MM.1S (cell line): ENCODE data around the gene SPRED2.

ENCODE experiments used
- DNase-seq: peaks from one replicate; pipeline ENCODE4 v3.0.0-alpha.2; 2015
- H2AFZ ChIP-seq: fragments of 300-600 bp; sonication (generic); 2 replicates; pipeline ENCODE4 v1.6.0; 2016; ENCODE audit warnings: antibody characterized with exemption, low read length
- H3F3A ChIP-seq: fragments of 300-600 bp; sonication (generic); 2 replicates; pipeline ENCODE4 v1.6.1; 2016; ENCODE audit warnings: mild to moderate bottlenecking, antibody characterized with exemption, low read length, moderate library complexity, mixed read lengths; ENCODE audit not compliant: insufficient read depth
- H3K27ac ChIP-seq: fragments of 300-600 bp; sonication (generic); 2 replicates; pipeline ENCODE4 v1.5.1; 2016; ENCODE audit warnings: mild to moderate bottlenecking, low read length
- H3K27me3 ChIP-seq: fragments of 300-600 bp; sonication (generic); replicated peaks from 2 replicates; pipeline ENCODE4 v1.6.0; 2016; ENCODE audit warnings: low read length; ENCODE audit not compliant: insufficient read depth
- H3K36me3 ChIP-seq: fragments of 300-600 bp; sonication (generic); replicated peaks from 2 replicates; pipeline ENCODE4 v1.6.1; 2016; ENCODE audit warnings: mild to moderate bottlenecking, low read length, mixed read lengths; ENCODE audit not compliant: insufficient read depth
- H3K4me1 ChIP-seq: fragments of 300-600 bp; sonication (generic); 2 replicates; pipeline ENCODE4 v1.6.1; 2016; ENCODE audit warnings: low read length, mixed read lengths
- H3K4me2 ChIP-seq: fragments of 300-600 bp; sonication (generic); 2 replicates; pipeline ENCODE4 v1.6.0; 2016; ENCODE audit warnings: low read depth, low read length
- H3K4me3 ChIP-seq: fragments of 300-600 bp; sonication (generic); 2 replicates; pipeline ENCODE4 v1.5.1; 2016; ENCODE audit warnings: low read length, mixed read lengths
- H3K79me2 ChIP-seq: fragments of 300-600 bp; sonication (generic); 2 replicates; pipeline ENCODE4 v1.6.1; 2016; ENCODE audit warnings: mixed run types, low read length, mixed read lengths
- H3K9ac ChIP-seq: fragments of 300-600 bp; sonication (generic); 2 replicates; pipeline ENCODE4 v1.6.1; 2016; ENCODE audit warnings: low read length, mixed read lengths
- H3K9me2 ChIP-seq: fragments of 300-600 bp; sonication (generic); replicated peaks from 2 replicates; pipeline ENCODE4 v1.6.1; 2016; ENCODE audit warnings: mild to moderate bottlenecking, low read length, mixed read lengths; ENCODE audit not compliant: insufficient read depth
- H3K9me3 ChIP-seq: fragments of 300-600 bp; sonication (generic); replicated peaks from 2 replicates; pipeline ENCODE4 v1.6.1; 2016; ENCODE audit warnings: mild to moderate bottlenecking, low read length, mixed read lengths; ENCODE audit not compliant: insufficient read depth
- H4K20me1 ChIP-seq: fragments of 300-600 bp; sonication (generic); 2 replicates; pipeline ENCODE4 v1.6.1; 2016; ENCODE audit warnings: mild to moderate bottlenecking, low read length, moderate library complexity, mixed read lengths; ENCODE audit not compliant: insufficient read depth
- EZH2 ChIP-seq: fragments of 300-600 bp; sonication (generic); optimal IDR thresholded peaks from 2 replicates; pipeline ENCODE3; 2017; ENCODE audit warnings: low read depth, mild to moderate bottlenecking, antibody characterized with exemption, low read length, mixed read lengths
- EZH2phosphoT487 ChIP-seq: fragments of 300-600 bp; sonication (generic); IDR thresholded peaks from 2 replicates; pipeline ENCODE4 v1.6.1; 2018; ENCODE audit warnings: antibody characterized with exemption, low read length
- TF ChIP-seq, protein P1 (sequence below): fragments of 300-600 bp; sonication (generic); IDR thresholded peaks from 2 replicates; pipeline ENCODE4 v1.5.1; 2016; ENCODE audit warnings: antibody characterized with exemption, low read length, mixed read lengths

SPRED2 gene

DNA sequence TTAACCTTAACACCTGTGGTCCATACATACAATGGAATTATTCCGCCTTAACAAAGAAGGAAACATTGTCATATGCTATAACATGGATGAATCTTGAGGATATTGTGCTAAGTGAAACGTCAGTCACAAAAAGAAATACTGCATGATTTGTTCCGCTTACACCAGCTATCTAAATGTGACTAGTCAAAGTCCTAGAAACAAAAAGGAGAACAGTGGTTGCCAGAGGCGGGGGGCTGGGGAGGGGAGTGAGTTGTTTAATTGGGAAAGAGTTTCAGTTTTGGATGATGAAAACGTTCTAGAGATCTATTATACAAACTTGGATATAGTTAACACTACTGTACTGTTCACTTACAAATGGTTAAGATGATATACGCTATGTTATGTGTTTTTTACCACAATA lies 72.0 kb downstream of the SPRED2 start:
- H3K79me2 ChIP-seq = peaks cover 91% of the 10 kb centered on the region
- no peaks in the 10 kb centered on the region for H3K9me2 ChIP-seq
- no peaks in the 10 kb centered on the region; the same call in 1 of the 2 replicates for H4K20me1 ChIP-seq
- H3K4me3 ChIP-seq = no peak overlapping the region
- TF ChIP-seq EZH2 (no peak), EZH2phosphoT487 (no peak)
- TF ChIP-seq, protein P1, sequence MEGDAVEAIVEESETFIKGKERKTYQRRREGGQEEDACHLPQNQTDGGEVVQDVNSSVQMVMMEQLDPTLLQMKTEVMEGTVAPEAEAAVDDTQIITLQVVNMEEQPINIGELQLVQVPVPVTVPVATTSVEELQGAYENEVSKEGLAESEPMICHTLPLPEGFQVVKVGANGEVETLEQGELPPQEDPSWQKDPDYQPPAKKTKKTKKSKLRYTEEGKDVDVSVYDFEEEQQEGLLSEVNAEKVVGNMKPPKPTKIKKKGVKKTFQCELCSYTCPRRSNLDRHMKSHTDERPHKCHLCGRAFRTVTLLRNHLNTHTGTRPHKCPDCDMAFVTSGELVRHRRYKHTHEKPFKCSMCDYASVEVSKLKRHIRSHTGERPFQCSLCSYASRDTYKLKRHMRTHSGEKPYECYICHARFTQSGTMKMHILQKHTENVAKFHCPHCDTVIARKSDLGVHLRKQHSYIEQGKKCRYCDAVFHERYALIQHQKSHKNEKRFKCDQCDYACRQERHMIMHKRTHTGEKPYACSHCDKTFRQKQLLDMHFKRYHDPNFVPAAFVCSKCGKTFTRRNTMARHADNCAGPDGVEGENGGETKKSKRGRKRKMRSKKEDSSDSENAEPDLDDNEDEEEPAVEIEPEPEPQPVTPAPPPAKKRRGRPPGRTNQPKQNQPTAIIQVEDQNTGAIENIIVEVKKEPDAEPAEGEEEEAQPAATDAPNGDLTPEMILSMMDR = no peak
- no peaks in the 10 kb centered on the region for H3K27me3 ChIP-seq
- peaks cover 29% of the 10 kb centered on the region for H3F3A ChIP-seq
- no peak for DNase-seq
- no peak overlapping the region for H2AFZ ChIP-seq
- H3K27ac ChIP-seq = no peak overlapping the region
- H3K9me3 ChIP-seq = no peaks in the 10 kb centered on the region
- no peak overlapping the region for H3K4me2 ChIP-seq
- peaks cover 55% of the 10 kb centered on the region for H3K4me1 ChIP-seq
- H3K9ac ChIP-seq = no peak overlapping the region
- H3K36me3 ChIP-seq = no peaks in the 10 kb centered on the region

DNA sequence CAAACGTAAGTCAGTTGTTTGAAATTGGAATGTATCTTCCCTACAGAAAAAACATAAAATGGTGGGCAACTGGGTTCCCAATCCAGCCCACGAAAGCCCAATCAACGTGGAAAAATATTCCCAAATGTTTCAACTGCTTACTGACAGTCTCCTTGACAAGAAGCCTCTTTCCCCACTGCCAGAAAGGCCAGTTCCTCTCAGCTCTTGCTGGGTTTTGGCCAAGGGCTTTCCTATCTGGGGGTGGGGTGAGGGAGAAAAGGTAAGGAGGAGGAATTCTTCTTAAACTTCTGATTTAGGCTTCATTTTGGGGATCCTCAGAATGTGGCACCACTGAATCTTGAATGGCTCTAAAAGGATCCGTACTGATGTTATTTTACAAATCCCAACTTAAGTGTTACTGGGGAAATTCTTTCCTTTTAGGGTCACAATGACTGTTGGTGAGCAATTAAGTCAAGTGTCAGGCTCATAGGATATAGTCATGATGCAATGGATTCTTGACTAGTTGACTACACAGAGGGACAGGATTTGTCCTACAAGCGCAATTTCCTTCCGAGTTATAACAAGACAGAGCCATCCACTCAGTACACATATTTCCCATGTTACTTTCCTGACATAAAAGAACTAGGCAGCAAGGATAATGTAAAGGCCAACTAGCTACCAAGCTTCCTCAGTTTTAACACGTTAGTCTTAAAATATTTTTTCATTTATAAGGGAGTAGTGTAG lies 73.6 kb downstream of the SPRED2 start:
- Histone ChIP-seq H3F3A (peaks cover 29% of the 10 kb centered on the region), H3K9me3 (no peaks in the 10 kb centered on the region), H3K9me2 (no peaks in the 10 kb centered on the region), H3K27ac (peak overlapping the region; percentile 92), H4K20me1 (no peaks in the 10 kb centered on the region; the same call in 1 of the 2 replicates), H3K27me3 (no peaks in the 10 kb centered on the region), H2AFZ (no peak overlapping the region), H3K36me3 (no peaks in the 10 kb centered on the region), H3K9ac (peak overlapping the region; percentile 9; the same call in 1 of the 2 replicates), H3K4me1 (peaks cover 50% of the 10 kb centered on the region), H3K79me2 (peaks cover 91% of the 10 kb centered on the region), H3K4me3 (peak overlapping the region; percentile 9; the same call in 1 of the 2 replicates), H3K4me2 (peak overlapping the region; percentile 93)
- TF ChIP-seq EZH2phosphoT487 = no peak
- TF ChIP-seq EZH2 = no peak
- TF ChIP-seq, protein P1 = no peak
- no peak for DNase-seq

DNA sequence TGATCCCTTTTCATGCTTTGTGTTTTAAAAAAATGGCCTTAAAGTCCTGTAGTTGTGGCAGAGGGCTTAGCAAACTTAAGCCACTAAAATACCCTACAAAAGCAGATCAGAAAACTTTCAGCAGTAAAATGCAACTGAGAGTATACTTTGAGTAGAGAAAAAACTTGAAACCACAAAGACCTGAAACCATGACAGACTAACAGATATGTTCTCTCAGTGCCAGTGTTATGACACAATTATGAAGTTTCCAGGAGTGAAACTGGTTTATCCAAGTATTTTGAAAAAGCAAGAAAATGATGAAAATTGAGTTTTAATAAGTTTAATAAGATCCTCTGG lies 74.5 kb downstream of the SPRED2 start:
- peaks cover 90% of the 10 kb centered on the region for H3K79me2 ChIP-seq
- H4K20me1 ChIP-seq = no peaks in the 10 kb centered on the region; the same call in 1 of the 2 replicates
- peaks cover 50% of the 10 kb centered on the region for H3K4me1 ChIP-seq
- DNase-seq = peak; percentile 85
- peak overlapping the region; percentile 92 for H3K27ac ChIP-seq
- peak overlapping the region; percentile 63 for H3K9ac ChIP-seq
- peak overlapping the region; percentile 93 for H3K4me2 ChIP-seq
- H3K9me3 ChIP-seq = no peaks in the 10 kb centered on the region
- TF ChIP-seq, protein P1 = no peak
- TF ChIP-seq EZH2phosphoT487 (no peak), EZH2 (no peak)
- peaks cover 29% of the 10 kb centered on the region for H3F3A ChIP-seq
- H3K4me3 ChIP-seq = peak overlapping the region; percentile 46; the same call in 1 of the 2 replicates
- no peaks in the 10 kb centered on the region for H3K27me3 ChIP-seq
- H3K9me2 ChIP-seq = no peaks in the 10 kb centered on the region
- H3K36me3 ChIP-seq = no peaks in the 10 kb centered on the region
- H2AFZ ChIP-seq = no peak overlapping the region
